ENCODE data around the gene CEMP1. TPM values are rescaled to one million over a fixed set of nuclear protein-coding genes. Genes with fewer than 3 reads are reported as not detected.
A peak's percentile ranks its signal among the peaks of the same experiment; 100 is the strongest.

The CEMP1 gene
- total RNA-seq, 2 donors from 2014 or later, result 0.53 to 0.54 TPM

- H3K9ac ChIP-seq (ENCODE audit: low read depth in 2 of 2, low read length in 2 of 2), result peak overlapping the region in 1 of 2 donors; percentile 32
These were observed 43.7 kb downstream of the CEMP1 start for GRCh38 chr16:2487517-2487842.

GRCh38 chr16:2486645-2487516 lies 44.3 kb downstream of the CEMP1 start:
- H3K27me3 ChIP-seq, result no peaks in the 10 kb centered on the region
- no peak overlapping the region for H3K4me3 ChIP-seq
- H3K36me3 ChIP-seq, result no peaks in the 10 kb centered on the region
- H3K27ac ChIP-seq, result no peak overlapping the region
- DNase-seq, result peak; percentile 64
- peaks cover 9% of the 10 kb centered on the region for H3K4me1 ChIP-seq
- TF ChIP-seq, protein P1, sequence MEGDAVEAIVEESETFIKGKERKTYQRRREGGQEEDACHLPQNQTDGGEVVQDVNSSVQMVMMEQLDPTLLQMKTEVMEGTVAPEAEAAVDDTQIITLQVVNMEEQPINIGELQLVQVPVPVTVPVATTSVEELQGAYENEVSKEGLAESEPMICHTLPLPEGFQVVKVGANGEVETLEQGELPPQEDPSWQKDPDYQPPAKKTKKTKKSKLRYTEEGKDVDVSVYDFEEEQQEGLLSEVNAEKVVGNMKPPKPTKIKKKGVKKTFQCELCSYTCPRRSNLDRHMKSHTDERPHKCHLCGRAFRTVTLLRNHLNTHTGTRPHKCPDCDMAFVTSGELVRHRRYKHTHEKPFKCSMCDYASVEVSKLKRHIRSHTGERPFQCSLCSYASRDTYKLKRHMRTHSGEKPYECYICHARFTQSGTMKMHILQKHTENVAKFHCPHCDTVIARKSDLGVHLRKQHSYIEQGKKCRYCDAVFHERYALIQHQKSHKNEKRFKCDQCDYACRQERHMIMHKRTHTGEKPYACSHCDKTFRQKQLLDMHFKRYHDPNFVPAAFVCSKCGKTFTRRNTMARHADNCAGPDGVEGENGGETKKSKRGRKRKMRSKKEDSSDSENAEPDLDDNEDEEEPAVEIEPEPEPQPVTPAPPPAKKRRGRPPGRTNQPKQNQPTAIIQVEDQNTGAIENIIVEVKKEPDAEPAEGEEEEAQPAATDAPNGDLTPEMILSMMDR (IDR thresholded peaks at IDR 0.05), result no peak
- no peaks in the 10 kb centered on the region for H3K9me3 ChIP-seq
- intact Hi-C loops (cut with DNase I), result no loop called here
- H3K9ac ChIP-seq (ENCODE audit: low read depth in 2 of 2, low read length in 2 of 2), result peak overlapping the region in 1 of 2 donors; percentile 32

More at GRCh38 chr16:2487517-2487842, 43.7 kb downstream of the CEMP1 start:
- no peak overlapping the region for H3K4me3 ChIP-seq
- TF ChIP-seq, protein P1 (IDR thresholded peaks at IDR 0.05), result no peak
- DNase-seq, result no peak
- H3K4me1 ChIP-seq, result peaks cover 9% of the 10 kb centered on the region
- intact Hi-C loops (cut with DNase I), result no loop called here
- no peaks in the 10 kb centered on the region for H3K9me3 ChIP-seq
- no peaks in the 10 kb centered on the region for H3K27me3 ChIP-seq
- H3K36me3 ChIP-seq, result no peaks in the 10 kb centered on the region
- no peak overlapping the region for H3K27ac ChIP-seq

DNA sequence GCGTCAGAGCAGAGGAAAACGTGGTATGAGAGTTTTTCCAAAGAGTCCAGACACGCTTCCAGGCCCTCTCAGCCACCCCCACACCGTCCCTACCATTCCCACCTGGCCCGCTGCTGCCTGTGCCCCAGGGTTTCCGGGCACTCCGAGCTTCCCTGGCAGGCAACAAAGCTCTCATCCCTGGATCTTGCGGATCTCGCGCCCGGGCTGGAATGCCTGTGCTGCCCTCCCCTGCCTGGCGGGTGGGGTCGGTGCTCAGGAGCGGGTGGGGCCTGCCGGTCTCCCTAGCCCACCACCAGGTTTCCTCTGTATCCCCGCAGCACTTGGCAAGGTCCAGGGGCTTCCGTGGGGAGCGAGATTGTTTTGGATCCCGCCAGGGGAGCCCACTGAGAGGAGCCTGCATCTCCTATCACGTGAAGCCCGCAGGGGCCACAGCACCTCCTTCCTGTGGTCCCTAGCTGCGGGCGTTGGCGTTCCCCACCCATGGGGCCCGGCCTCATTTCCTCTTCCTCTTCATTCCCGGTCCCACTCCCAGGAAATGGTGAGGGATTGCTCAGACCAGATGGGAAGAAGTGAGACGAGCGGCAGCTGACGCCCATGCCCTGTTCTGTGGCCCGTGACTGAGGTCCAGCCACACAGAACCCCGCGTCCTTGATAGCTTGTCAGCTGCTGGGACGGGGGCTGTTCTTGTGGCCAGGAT lies 45.2 kb downstream of the CEMP1 start:
- H3K27me3 ChIP-seq, result no peaks in the 10 kb centered on the region
- peaks cover 4% of the 10 kb centered on the region for H3K4me1 ChIP-seq
- H3K9ac ChIP-seq (ENCODE audit: low read depth in 2 of 2, low read length in 2 of 2), result no peak overlapping the region
- H3K27ac ChIP-seq, result no peak overlapping the region
- H3K36me3 ChIP-seq, result no peaks in the 10 kb centered on the region
- no peak overlapping the region for H3K4me3 ChIP-seq
- no peak for DNase-seq
- no peaks in the 10 kb centered on the region for H3K9me3 ChIP-seq
- TF ChIP-seq, protein P1 (IDR thresholded peaks at IDR 0.05), result no peak
- intact Hi-C loops (cut with DNase I), result no loop called here

GRCh38 chr16:2484898-2485508 lies 46.2 kb downstream of the CEMP1 start:
- Histone ChIP-seq H3K9me3 (no peaks in the 10 kb centered on the region), H3K4me1 (peaks cover 4% of the 10 kb centered on the region), H3K36me3 (no peaks in the 10 kb centered on the region), H3K4me3 (no peak overlapping the region), H3K9ac (ENCODE audit: low read depth in 2 of 2, low read length in 2 of 2) (no peak overlapping the region), H3K27me3 (no peaks in the 10 kb centered on the region), H3K27ac (no peak overlapping the region)
- intact Hi-C loops (cut with DNase I), result no loop called here
- TF ChIP-seq, protein P1 (IDR thresholded peaks at IDR 0.05), result no peak
- no peak for DNase-seq
